Loucy (cell line): ENCODE results near the gene FOXK2.

Source experiments
- CTCF ChIP-seq: fragments of 200-600 bp; sonication (generic); conservative IDR thresholded peaks from 2 replicates; pipeline ENCODE4 v1.5.1; 2014; ENCODE audit warnings: mild to moderate bottlenecking, antibody characterized with exemption, low read length
- EZH2phosphoT487 ChIP-seq: fragments of 200-600 bp; IDR thresholded peaks from 2 replicates; pipeline ENCODE4 v1.6.1; 2018; ENCODE audit warnings: antibody characterized with exemption, mild to moderate bottlenecking, moderate library complexity, borderline replicate concordance

GRCh38 chr17:82645516-82645915 lies 126.0 kb downstream of the FOXK2 start:
- no peak for TF ChIP-seq CTCF
- TF ChIP-seq EZH2phosphoT487, result no peak
